HEK293T (cell line): ENCODE measurements around the gene FSCN2.

Source experiments
- BHLHE40 ChIP-seq: fragments of 450-650 bp; IDR thresholded peaks from 2 replicates; pipeline ENCODE4 v1.6.1; 2016; ENCODE audit warnings: mild to moderate bottlenecking, moderate library complexity, borderline replicate concordance
- CTBP1 ChIP-seq: fragments of 450-650 bp; IDR thresholded peaks from 2 replicates; pipeline ENCODE4 v1.6.1; 2016; ENCODE audit warnings: borderline replicate concordance
- HDGF ChIP-seq: fragments of 450-650 bp; IDR thresholded peaks from 2 replicates; pipeline ENCODE4 v1.6.1; 2017; ENCODE audit warnings: antibody characterized with exemption, borderline replicate concordance
- SP1 ChIP-seq: fragments of 450-650 bp; IDR thresholded peaks from 2 replicates; pipeline ENCODE4 v1.6.1; 2017

DNA sequence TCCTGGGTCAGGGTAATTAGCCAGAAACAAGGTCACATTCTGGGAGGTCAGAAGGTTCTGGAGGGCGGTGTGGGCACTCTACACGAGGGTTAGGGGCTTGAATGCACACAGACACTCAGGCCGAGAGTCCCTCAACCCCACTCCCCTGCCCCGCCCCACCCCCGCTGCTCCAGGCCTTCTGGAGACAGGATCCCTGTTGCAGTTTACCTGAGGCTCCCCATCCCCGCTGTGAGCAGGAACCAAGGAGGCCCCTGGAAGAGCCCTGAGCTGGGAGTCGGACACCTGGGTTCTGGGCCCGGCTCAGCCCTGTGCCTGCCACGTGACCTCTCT, 11.2 kb upstream of the FSCN2 start:
- no peak for TF ChIP-seq HDGF
- no peak for TF ChIP-seq SP1
- no peak for TF ChIP-seq CTBP1
- no peak for TF ChIP-seq BHLHE40
